ENCODE measurements around the gene CRACR2A. TPM values are rescaled to one million over a fixed set of nuclear protein-coding genes. Genes with fewer than 3 reads are reported as not detected.

The CRACR2A gene
- total RNA-seq, 2 experiments from 2014 or later, result 28.2 to 31.1 TPM

DNA sequence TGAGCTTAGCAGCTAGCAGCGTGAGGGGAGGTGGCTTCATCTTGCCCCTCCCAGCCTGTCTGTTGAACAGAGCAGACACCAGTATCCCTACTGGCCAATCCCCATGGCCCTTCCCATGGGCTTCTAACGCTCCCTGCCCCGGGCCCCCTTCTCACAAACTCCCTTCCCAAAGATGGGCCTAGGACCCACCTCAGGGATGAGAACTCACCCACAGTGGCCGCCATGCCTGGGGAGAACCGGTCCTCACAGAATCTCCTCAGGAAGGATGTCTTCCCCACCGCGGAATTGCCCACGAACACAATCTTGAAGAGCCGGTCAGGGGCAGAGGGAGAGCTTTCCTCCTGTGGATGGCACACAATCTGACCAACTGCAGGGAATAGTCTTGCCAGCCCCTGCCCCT is 119.5 kb downstream of the CRACR2A start:
- BruUV-seq (replicated peaks), result no TSS peak
- intact Hi-C loops (cut with micrococcal nuclease; ENCODE audit: unreplicated experiment), result no loop called here
- H2AFZ ChIP-seq (ENCODE audit: low read length), result no peak overlapping the region
- no peak for DNase-seq (ENCODE audit: low spot score)
- TF ChIP-seq EZH2phosphoT487 (IDR thresholded peaks at IDR 0.05; ENCODE audit: borderline replicate concordance, low read depth, low read length), result no peak
- TF ChIP-seq, protein P1, sequence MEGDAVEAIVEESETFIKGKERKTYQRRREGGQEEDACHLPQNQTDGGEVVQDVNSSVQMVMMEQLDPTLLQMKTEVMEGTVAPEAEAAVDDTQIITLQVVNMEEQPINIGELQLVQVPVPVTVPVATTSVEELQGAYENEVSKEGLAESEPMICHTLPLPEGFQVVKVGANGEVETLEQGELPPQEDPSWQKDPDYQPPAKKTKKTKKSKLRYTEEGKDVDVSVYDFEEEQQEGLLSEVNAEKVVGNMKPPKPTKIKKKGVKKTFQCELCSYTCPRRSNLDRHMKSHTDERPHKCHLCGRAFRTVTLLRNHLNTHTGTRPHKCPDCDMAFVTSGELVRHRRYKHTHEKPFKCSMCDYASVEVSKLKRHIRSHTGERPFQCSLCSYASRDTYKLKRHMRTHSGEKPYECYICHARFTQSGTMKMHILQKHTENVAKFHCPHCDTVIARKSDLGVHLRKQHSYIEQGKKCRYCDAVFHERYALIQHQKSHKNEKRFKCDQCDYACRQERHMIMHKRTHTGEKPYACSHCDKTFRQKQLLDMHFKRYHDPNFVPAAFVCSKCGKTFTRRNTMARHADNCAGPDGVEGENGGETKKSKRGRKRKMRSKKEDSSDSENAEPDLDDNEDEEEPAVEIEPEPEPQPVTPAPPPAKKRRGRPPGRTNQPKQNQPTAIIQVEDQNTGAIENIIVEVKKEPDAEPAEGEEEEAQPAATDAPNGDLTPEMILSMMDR (conservative IDR thresholded peaks at IDR 0.05; ENCODE audit: low read length), result no peak
- H3K9me2 ChIP-seq (ENCODE audit: insufficient read depth, low read length), result no peaks in the 10 kb centered on the region
- H3K4me2 ChIP-seq (ENCODE audit: low read length), result no peak overlapping the region
- no peaks in the 10 kb centered on the region for H3K79me2 ChIP-seq (ENCODE audit: insufficient read depth, low read depth, low read length)
- H3K27ac ChIP-seq (ENCODE audit: low read depth, low read length, poor library complexity, severe bottlenecking), result no peak overlapping the region
- no peaks in the 10 kb centered on the region for H3K9me3 ChIP-seq (ENCODE audit: low read length)
- ChIA-PET POLR2A (interaction anchor here (1.3 kb wide), 1 partner anchor 9 kb away, joined by 3 read pairs; no protein-coding TSS in a partner anchor), CTCF (ENCODE audit: unreplicated experiment) (no interaction called here)
- H4K20me1 ChIP-seq (ENCODE audit: insufficient read depth, low read length), result no peaks in the 10 kb centered on the region
- no peaks in the 10 kb centered on the region for H3K4me1 ChIP-seq (ENCODE audit: insufficient read depth, low read length, poor library complexity, severe bottlenecking)
- no peak overlapping the region for H3K4me3 ChIP-seq (ENCODE audit: low read depth, low read length, poor library complexity, severe bottlenecking)
- H3K36me3 ChIP-seq (ENCODE audit: insufficient read depth, low read length), result peaks cover 6% of the 10 kb centered on the region

DNA sequence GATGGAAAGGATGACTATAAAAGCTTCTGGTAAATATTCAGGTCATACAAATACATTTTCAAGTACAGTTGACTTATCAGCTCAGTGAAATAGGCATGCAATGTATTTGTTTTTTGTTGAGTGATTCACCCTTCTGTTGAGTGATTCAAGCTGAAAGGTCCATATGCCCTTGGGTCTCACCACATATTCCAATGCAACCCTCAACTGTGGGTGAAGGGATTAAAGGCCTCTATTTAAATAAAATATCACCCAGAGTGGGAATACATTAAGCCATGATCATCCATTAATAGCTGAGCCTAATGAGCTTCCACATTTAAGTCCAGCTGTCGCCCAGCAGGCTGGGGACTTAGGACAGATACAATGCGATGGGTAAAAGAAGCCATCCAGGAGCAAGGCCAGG is 120.2 kb downstream of the CRACR2A start:
- ChIA-PET CTCF (ENCODE audit: unreplicated experiment) (no interaction called here), POLR2A (no interaction called here)
- TF ChIP-seq EZH2phosphoT487 (IDR thresholded peaks at IDR 0.05; ENCODE audit: borderline replicate concordance, low read depth, low read length), result no peak
- TF ChIP-seq, protein P1 (conservative IDR thresholded peaks at IDR 0.05; ENCODE audit: low read length), result no peak
- intact Hi-C loops (cut with micrococcal nuclease; ENCODE audit: unreplicated experiment), result no loop called here
- H4K20me1 ChIP-seq (ENCODE audit: insufficient read depth, low read length), result no peaks in the 10 kb centered on the region
- DNase-seq (ENCODE audit: low spot score), result no peak
- no TSS peak for BruUV-seq (replicated peaks)
- H3K4me3 ChIP-seq (ENCODE audit: low read depth, low read length, poor library complexity, severe bottlenecking), result no peak overlapping the region
- no peaks in the 10 kb centered on the region for H3K4me1 ChIP-seq (ENCODE audit: insufficient read depth, low read length, poor library complexity, severe bottlenecking)
- no peaks in the 10 kb centered on the region for H3K9me2 ChIP-seq (ENCODE audit: insufficient read depth, low read length)
- H2AFZ ChIP-seq (ENCODE audit: low read length), result no peak overlapping the region
- H3K9me3 ChIP-seq (ENCODE audit: low read length), result no peaks in the 10 kb centered on the region
- H3K4me2 ChIP-seq (ENCODE audit: low read length), result no peak overlapping the region
- H3K36me3 ChIP-seq (ENCODE audit: insufficient read depth, low read length), result peaks cover 2% of the 10 kb centered on the region
- no peak overlapping the region for H3K27ac ChIP-seq (ENCODE audit: low read depth, low read length, poor library complexity, severe bottlenecking)
- H3K79me2 ChIP-seq (ENCODE audit: insufficient read depth, low read depth, low read length), result no peaks in the 10 kb centered on the region

DNA sequence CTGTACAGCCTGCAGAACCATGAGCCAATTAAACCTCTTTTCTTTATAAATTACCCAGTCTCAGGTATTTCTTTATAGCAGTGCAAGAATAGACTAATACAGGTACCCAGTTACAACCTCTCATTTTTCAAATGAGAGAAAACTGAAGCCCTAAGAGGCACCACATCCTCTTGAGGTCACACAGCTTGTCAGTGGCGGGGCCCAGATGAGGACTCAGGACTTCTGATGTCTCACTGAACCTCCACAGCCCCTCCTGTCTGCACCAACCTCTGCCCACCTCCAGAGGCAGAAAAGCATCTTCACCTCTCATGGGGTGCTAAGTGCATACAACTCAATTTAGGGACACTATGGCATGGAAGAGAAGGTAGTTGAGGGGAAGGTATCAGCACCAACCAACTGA is 120.7 kb downstream of the CRACR2A start:
- no peaks in the 10 kb centered on the region for H3K4me1 ChIP-seq (ENCODE audit: insufficient read depth, low read length, poor library complexity, severe bottlenecking)
- no peak overlapping the region for H2AFZ ChIP-seq (ENCODE audit: low read length)
- H3K4me2 ChIP-seq (ENCODE audit: low read length), result no peak overlapping the region
- H3K9me3 ChIP-seq (ENCODE audit: low read length), result no peaks in the 10 kb centered on the region
- ChIA-PET CTCF (ENCODE audit: unreplicated experiment) (no interaction called here), POLR2A (no interaction called here)
- no peak overlapping the region for H3K27ac ChIP-seq (ENCODE audit: low read depth, low read length, poor library complexity, severe bottlenecking)
- TF ChIP-seq, protein P1 (conservative IDR thresholded peaks at IDR 0.05; ENCODE audit: low read length), result no peak
- no peak for TF ChIP-seq EZH2phosphoT487 (IDR thresholded peaks at IDR 0.05; ENCODE audit: borderline replicate concordance, low read depth, low read length)
- BruUV-seq (replicated peaks), result no TSS peak
- H3K4me3 ChIP-seq (ENCODE audit: low read depth, low read length, poor library complexity, severe bottlenecking), result no peak overlapping the region
- H3K79me2 ChIP-seq (ENCODE audit: insufficient read depth, low read depth, low read length), result no peaks in the 10 kb centered on the region
- DNase-seq (ENCODE audit: low spot score), result no peak
- intact Hi-C loops (cut with micrococcal nuclease; ENCODE audit: unreplicated experiment), result no loop called here
- no peaks in the 10 kb centered on the region for H3K9me2 ChIP-seq (ENCODE audit: insufficient read depth, low read length)
- peaks cover 1% of the 10 kb centered on the region; the same call in 1 of the 2 replicates for H3K36me3 ChIP-seq (ENCODE audit: insufficient read depth, low read length)
- no peaks in the 10 kb centered on the region for H4K20me1 ChIP-seq (ENCODE audit: insufficient read depth, low read length)
